H9 (cell line): ENCODE results near the gene FCN1. TPM values are rescaled to one million over a fixed set of nuclear protein-coding genes. Genes with fewer than 3 reads are reported as not detected.

Experiments
- DNase-seq: peaks from one replicate; pipeline ENCODE4 v3.0.0-alpha.2; 2017
- H2AFZ ChIP-seq: one replicate; pipeline ENCODE4 v1.6.1; 2013; ENCODE audit warnings: mild to moderate bottlenecking, low read length, control low read depth, moderate library complexity
- H2AK5ac ChIP-seq: 2 replicates; pipeline ENCODE4 v1.6.1; 2013; ENCODE audit warnings: low read length, control low read depth, mixed read lengths; ENCODE audit not compliant: insufficient read length
- H2BK120ac ChIP-seq: one replicate; pipeline ENCODE4 v1.6.1; 2013; ENCODE audit warnings: low read depth, mild to moderate bottlenecking, low read length, control low read depth, inconsistent platforms; ENCODE audit not compliant: poor library complexity, severe bottlenecking
- H2BK12ac ChIP-seq: 2 replicates; pipeline ENCODE4 v1.6.1; 2013; ENCODE audit warnings: low read length, control low read depth, mixed read lengths, low read depth; ENCODE audit not compliant: insufficient read length
- H2BK15ac ChIP-seq: 2 replicates; pipeline ENCODE4 v1.6.1; 2013; ENCODE audit warnings: low read depth, low read length, control low read depth
- H2BK20ac ChIP-seq: one replicate; pipeline ENCODE4 v1.6.1; 2013; ENCODE audit warnings: low read depth, mild to moderate bottlenecking, low read length, control low read depth, inconsistent platforms; ENCODE audit not compliant: poor library complexity, severe bottlenecking
- H2BK5ac ChIP-seq: 2 replicates; pipeline ENCODE4 v1.6.1; 2013; ENCODE audit warnings: low read length, control low read depth, mixed read lengths; ENCODE audit not compliant: insufficient read length
- H3K14ac ChIP-seq: 2 replicates; pipeline ENCODE4 v1.6.1; 2013; ENCODE audit warnings: low read length, control low read depth; ENCODE audit not compliant: insufficient read depth
- H3K18ac ChIP-seq: 2 replicates; pipeline ENCODE4 v1.6.1; 2013; ENCODE audit warnings: low read depth, mild to moderate bottlenecking, mixed read lengths, low read length, control low read depth; ENCODE audit not compliant: insufficient read length
- H3K23ac ChIP-seq: 2 replicates; pipeline ENCODE4 v1.6.1; 2013; ENCODE audit warnings: low read length, control low read depth, mixed read lengths, low read depth; ENCODE audit not compliant: insufficient read length
- H3K23me2 ChIP-seq: 2 replicates; pipeline ENCODE4 v1.6.1; 2013; ENCODE audit warnings: low read depth, mild to moderate bottlenecking, mixed read lengths, low read length, control low read depth; ENCODE audit not compliant: insufficient read length, poor library complexity, severe bottlenecking
- H3K27ac ChIP-seq: 2 replicates; pipeline ENCODE4 v1.5.1; 2013; ENCODE audit warnings: low read length, control low read depth, mixed read lengths, low read depth; ENCODE audit not compliant: insufficient read length
- H3K27me3 ChIP-seq: 2 replicates; pipeline ENCODE4 v1.6.1; 2013; ENCODE audit warnings: low read length, control low read depth, inconsistent platforms; ENCODE audit not compliant: insufficient read depth
- H3K4ac ChIP-seq: 2 replicates; pipeline ENCODE4 v1.6.1; 2013; ENCODE audit warnings: low read depth, mild to moderate bottlenecking, control low read depth, inconsistent platforms, low read length, moderate library complexity
- H3K4me1 ChIP-seq: 2 replicates; pipeline ENCODE4 v1.6.1; 2013; ENCODE audit warnings: low read length, control low read depth, inconsistent platforms; ENCODE audit not compliant: insufficient read depth
- H3K4me2 ChIP-seq: 2 replicates; pipeline ENCODE4 v1.6.1; 2013; ENCODE audit warnings: low read length, control low read depth, mixed read lengths; ENCODE audit not compliant: insufficient read length, insufficient read depth
- H3K56ac ChIP-seq: 2 replicates; pipeline ENCODE4 v1.6.1; 2013; ENCODE audit warnings: low read depth, mild to moderate bottlenecking, mixed read lengths, low read length, control low read depth; ENCODE audit not compliant: insufficient read length
- H3K79me1 ChIP-seq: 2 replicates; pipeline ENCODE4 v1.6.1; 2013; ENCODE audit warnings: low read depth, mild to moderate bottlenecking, moderate library complexity, low read length, control low read depth, inconsistent platforms; ENCODE audit not compliant: insufficient read depth, poor library complexity, severe bottlenecking
- H3K79me2 ChIP-seq: 2 replicates; pipeline ENCODE4 v1.6.1; 2013; ENCODE audit warnings: low read length, control low read depth, inconsistent platforms; ENCODE audit not compliant: insufficient read depth
- H3K9ac ChIP-seq: 2 replicates; pipeline ENCODE4 v1.6.1; 2013; ENCODE audit warnings: low read length, control low read depth, mixed read lengths; ENCODE audit not compliant: insufficient read length; ENCODE audit errors: extremely low read depth
- H3K9me3 ChIP-seq: one replicate; pipeline ENCODE4 v1.6.1; 2013; ENCODE audit warnings: low read depth, low read length, inconsistent platforms; ENCODE audit not compliant: control insufficient read depth
- H3T11ph ChIP-seq: one replicate; pipeline ENCODE4 v1.6.1; 2013; ENCODE audit warnings: mild to moderate bottlenecking, low read length, control low read depth, inconsistent platforms
- H4K20me1 ChIP-seq: one replicate; pipeline ENCODE4 v1.6.1; 2013; ENCODE audit not compliant: control insufficient read depth, insufficient read length, insufficient read depth
- H4K5ac ChIP-seq: 2 replicates; pipeline ENCODE4 v1.6.1; 2013; ENCODE audit warnings: low read depth, mild to moderate bottlenecking, mixed read lengths, low read length, control low read depth; ENCODE audit not compliant: insufficient read length
- H4K8ac ChIP-seq: replicated peaks from 2 replicates; pipeline ENCODE4 v1.6.1; 2013; ENCODE audit warnings: low read length, control low read depth, mixed read lengths, low read depth; ENCODE audit not compliant: insufficient read length
- H4K91ac ChIP-seq: 2 replicates; pipeline ENCODE4 v1.6.1; 2013; ENCODE audit warnings: low read depth, mild to moderate bottlenecking, moderate library complexity, mixed read lengths, low read length, control low read depth; ENCODE audit not compliant: insufficient read length
- H3K27ac Mint-ChIP-seq, 3 experiments: 2 replicates in 2 of 3; 3 replicates in 1 of 3; pipeline ENCODE4 v1.8.0; 2020 to 2021; ENCODE audit warnings: mixed read lengths in 3 of 3, mild to moderate bottlenecking in 1 of 3, moderate library complexity in 1 of 3
- H3K27me3 Mint-ChIP-seq: 2 replicates; pipeline ENCODE4 v1.8.0; 2021; ENCODE audit warnings: low read depth, mild to moderate bottlenecking, moderate library complexity, mixed read lengths
- H3K36me3 Mint-ChIP-seq, 3 experiments: 2 replicates in 2 of 3; 3 replicates in 1 of 3; pipeline ENCODE4 v1.8.0; 2020 to 2021; ENCODE audit warnings: low read depth in 3 of 3, mixed read lengths in 3 of 3; ENCODE audit not compliant: insufficient read depth in 1 of 3
- H3K4me1 Mint-ChIP-seq, 2 experiments: 2 replicates each; pipeline ENCODE4 v1.8.0; 2020; ENCODE audit warnings: mixed read lengths in 2 of 2
- H3K4me3 Mint-ChIP-seq, 2 experiments: 2 replicates in 1 of 2; 3 replicates in 1 of 2; pipeline ENCODE4 v1.8.0; 2020 to 2021; ENCODE audit warnings: mild to moderate bottlenecking in 2 of 2, mixed read lengths in 2 of 2, moderate library complexity in 1 of 2
- H3K9me3 Mint-ChIP-seq, 2 experiments: 2 replicates in 1 of 2; 3 replicates in 1 of 2; pipeline ENCODE4 v1.8.0; 2020; ENCODE audit warnings: mild to moderate bottlenecking in 2 of 2, mixed read lengths in 2 of 2, moderate library complexity in 1 of 2
- CTCF ChIP-seq: fragments of 200-600 bp; sonication (generic); conservative IDR thresholded peaks from 3 replicates; pipeline ENCODE4 v1.8.0; 2021; ENCODE audit warnings: antibody characterized with exemption, mild to moderate bottlenecking
- WGBS: extraction: QIAGEN DNeasy Blood & Tissue Kit; methylation state at CpG from one replicate; pipeline ENCODE4 v1.1.7; 2013; ENCODE audit warnings: missing lambda C conversion rate, low lambda C conversion rate, mixed read lengths; ENCODE audit not compliant: insufficient read length; ENCODE audit errors: extremely low coverage; 5-methylcytosine and 5-hydroxymethylcytosine counted together
- total RNA-seq: library from RNA; stranded (reverse); gene quantifications from 2 replicates; pipeline ENCODE4 v1.2.1, GENCODE V29; 2021

The FCN1 gene
- total RNA-seq, 1 experiment from 2014 or later = not detected

- no peak overlapping the region for H3K4ac ChIP-seq
- H2BK5ac ChIP-seq = no peak overlapping the region
- H2AK5ac ChIP-seq = no peak overlapping the region
- no peak overlapping the region for H4K5ac ChIP-seq
- no peaks in the 10 kb centered on the region for H3K79me1 ChIP-seq
- no peak overlapping the region for H2BK12ac ChIP-seq
- H3K27ac ChIP-seq = no peak overlapping the region
- H3K23ac ChIP-seq = no peak overlapping the region
- H3K9ac ChIP-seq = no peak overlapping the region
- TF ChIP-seq CTCF = no peak
- WGBS = no CpG with 5 or more reads among the region's 1 CpG
- Mint-ChIP-seq H3K27me3 (no peaks in the 10 kb centered on the region; the same call in 1 of the 2 replicates), H3K9me3 (peaks cover 0 to 4% of the 10 kb centered on the region in 2 experiments; a peak in 1 of 5 replicates), H3K4me3 (no peak overlapping the region), H3K27ac (no peak overlapping the region), H3K36me3 (no peaks in the 10 kb centered on the region), H3K4me1 (no peaks in the 10 kb centered on the region)
- H2BK15ac ChIP-seq = no peak overlapping the region
- no peak overlapping the region for H3K56ac ChIP-seq
- no peak overlapping the region for H3K14ac ChIP-seq
- H3K9me3 ChIP-seq = no peaks in the 10 kb centered on the region
- no peak overlapping the region for H2AFZ ChIP-seq
- no peak overlapping the region for H3K4me2 ChIP-seq
- H2BK120ac ChIP-seq = no peak overlapping the region
- no peaks in the 10 kb centered on the region for H3K4me1 ChIP-seq
- H4K20me1 ChIP-seq = no peaks in the 10 kb centered on the region
- H4K91ac ChIP-seq = no peak overlapping the region
- no peak overlapping the region for H3K18ac ChIP-seq
- peak; percentile 10 for DNase-seq
- H4K8ac ChIP-seq = no peak overlapping the region
- no peaks in the 10 kb centered on the region for H3K23me2 ChIP-seq
- H3K27me3 ChIP-seq = no peaks in the 10 kb centered on the region
- H2BK20ac ChIP-seq = no peak overlapping the region
- no peaks in the 10 kb centered on the region for H3K79me2 ChIP-seq
- no peak overlapping the region for H3T11ph ChIP-seq
Measured at GRCh38 chr9:134875371-134875770, 42.3 kb downstream of the FCN1 start.
